Muscle layer of duodenum (tissue), 2 donors: Measurements from ENCODE around the gene RELN.

ENCODE experiments used
- H3K27ac ChIP-seq: one replicate; pipeline ENCODE4 v1.7.0; 2013; ENCODE audit warnings: mild to moderate bottlenecking, low read length
- H3K27me3 ChIP-seq: one replicate; pipeline ENCODE4 v1.7.0; 2013; ENCODE audit warnings: low read depth, mild to moderate bottlenecking, control low read depth, low read length
- H3K36me3 ChIP-seq, 2 donors: one replicate each; pipeline ENCODE4 v1.7.0; 2013; ENCODE audit warnings: low read length in 2 of 2, control low read depth in 1 of 2, mild to moderate bottlenecking in 1 of 2; ENCODE audit not compliant: insufficient read depth in 2 of 2, control insufficient read depth in 1 of 2
- H3K4me1 ChIP-seq, 2 donors: one replicate each; pipeline ENCODE4 v1.7.0; 2013; ENCODE audit warnings: low read length in 2 of 2, mild to moderate bottlenecking in 2 of 2, control low read depth in 1 of 2, moderate library complexity in 1 of 2; ENCODE audit not compliant: insufficient read depth in 2 of 2, control insufficient read depth in 1 of 2
- H3K4me3 ChIP-seq, 2 donors: one replicate each; pipeline ENCODE4 v1.7.0; 2013; ENCODE audit warnings: low read length in 2 of 2, low read depth in 1 of 2, mild to moderate bottlenecking in 1 of 2
- H3K9me3 ChIP-seq, 2 donors: one replicate each; pipeline ENCODE4 v1.7.0; 2013; ENCODE audit warnings: low read length in 2 of 2, control low read depth in 1 of 2, mild to moderate bottlenecking in 1 of 2; ENCODE audit not compliant: control insufficient read depth in 1 of 2
- donor health status: healthy.

The RELN gene

GRCh38 chr7:103679151-103680132, 310.0 kb downstream of the RELN start:
- no peaks in the 10 kb centered on the region for H3K36me3 ChIP-seq

GRCh38 chr7:103668279-103668941, 321.0 kb downstream of the RELN start:
- Histone ChIP-seq H3K4me1 (no peaks in the 10 kb centered on the region), H3K27ac (no peak overlapping the region), H3K4me3 (no peak overlapping the region), H3K27me3 (no peaks in the 10 kb centered on the region), H3K36me3 (no peaks in the 10 kb centered on the region), H3K9me3 (no peaks in the 10 kb centered on the region)

More at GRCh38 chr7:103679151-103680132, 310.0 kb downstream of the RELN start:
- Histone ChIP-seq H3K27me3 (no peaks in the 10 kb centered on the region), H3K4me1 (no peaks in the 10 kb centered on the region), H3K9me3 (no peaks in the 10 kb centered on the region), H3K4me3 (no peak overlapping the region), H3K27ac (no peak overlapping the region)

GRCh38 chr7:103666326-103666725, 323.1 kb downstream of the RELN start:
- H3K27ac ChIP-seq: no peak overlapping the region
- H3K4me3 ChIP-seq: no peak overlapping the region
- no peaks in the 10 kb centered on the region for H3K27me3 ChIP-seq
- H3K4me1 ChIP-seq: no peaks in the 10 kb centered on the region
- no peaks in the 10 kb centered on the region for H3K36me3 ChIP-seq
- H3K9me3 ChIP-seq: no peaks in the 10 kb centered on the region

- H3K4me1 ChIP-seq: no peaks in the 10 kb centered on the region
- no peak overlapping the region for H3K27ac ChIP-seq
- H3K9me3 ChIP-seq: no peaks in the 10 kb centered on the region
- no peaks in the 10 kb centered on the region for H3K27me3 ChIP-seq
- no peaks in the 10 kb centered on the region for H3K36me3 ChIP-seq
- no peak overlapping the region for H3K4me3 ChIP-seq
These were observed 324.9 kb downstream of the RELN start for GRCh38 chr7:103664577-103664976.

- no peaks in the 10 kb centered on the region for H3K36me3 ChIP-seq
- H3K27ac ChIP-seq: no peak overlapping the region
- no peak overlapping the region for H3K4me3 ChIP-seq
- no peaks in the 10 kb centered on the region for H3K9me3 ChIP-seq
- no peaks in the 10 kb centered on the region for H3K4me1 ChIP-seq
- no peaks in the 10 kb centered on the region for H3K27me3 ChIP-seq
These were observed 328.7 kb downstream of the RELN start for GRCh38 chr7:103660455-103661371.

- no peaks in the 10 kb centered on the region for H3K9me3 ChIP-seq
- H3K4me3 ChIP-seq: no peak overlapping the region
- H3K36me3 ChIP-seq: no peaks in the 10 kb centered on the region
- H3K27ac ChIP-seq: no peak overlapping the region
- no peaks in the 10 kb centered on the region for H3K4me1 ChIP-seq
- H3K27me3 ChIP-seq: no peaks in the 10 kb centered on the region
These were observed 331.1 kb downstream of the RELN start for GRCh38 chr7:103658055-103659005.

GRCh38 chr7:103657474-103657894, 332.0 kb downstream of the RELN start:
- Histone ChIP-seq H3K4me1 (no peaks in the 10 kb centered on the region), H3K27me3 (no peaks in the 10 kb centered on the region), H3K27ac (no peak overlapping the region), H3K9me3 (no peaks in the 10 kb centered on the region), H3K4me3 (no peak overlapping the region), H3K36me3 (no peaks in the 10 kb centered on the region)

GRCh38 chr7:103656221-103656620, 333.2 kb downstream of the RELN start:
- no peaks in the 10 kb centered on the region for H3K27me3 ChIP-seq
- no peaks in the 10 kb centered on the region for H3K36me3 ChIP-seq
- no peaks in the 10 kb centered on the region for H3K4me1 ChIP-seq
- no peak overlapping the region for H3K4me3 ChIP-seq
- H3K27ac ChIP-seq: no peak overlapping the region
- no peaks in the 10 kb centered on the region for H3K9me3 ChIP-seq

GRCh38 chr7:103651593-103652377, 337.7 kb downstream of the RELN start:
- Histone ChIP-seq H3K4me1 (no peaks in the 10 kb centered on the region), H3K9me3 (peaks cover 0 to 10% of the 10 kb centered on the region in 2 donors), H3K4me3 (no peak overlapping the region), H3K36me3 (no peaks in the 10 kb centered on the region), H3K27me3 (no peaks in the 10 kb centered on the region), H3K27ac (no peak overlapping the region)

- peaks cover 4 to 17% of the 10 kb centered on the region in 2 donors for H3K9me3 ChIP-seq
- no peaks in the 10 kb centered on the region for H3K4me1 ChIP-seq
- no peak overlapping the region for H3K4me3 ChIP-seq
- no peaks in the 10 kb centered on the region for H3K27me3 ChIP-seq
- no peaks in the 10 kb centered on the region for H3K36me3 ChIP-seq
- H3K27ac ChIP-seq: no peak overlapping the region
These were observed 340.4 kb downstream of the RELN start for GRCh38 chr7:103649052-103649451.
